Osteocyte (in vitro differentiated cells): ENCODE results near the gene JDP2. TPM values are rescaled to one million over a fixed set of nuclear protein-coding genes. Genes with fewer than 3 reads are reported as not detected.

ENCODE experiments used
- DNase-seq: peaks from one replicate; pipeline ENCODE4 v3.0.0; 2021; ENCODE audit warnings: mixed read lengths; ENCODE audit not compliant: unreplicated experiment; ENCODE audit errors: extremely low spot score
- H3K27ac Mint-ChIP-seq: one replicate; pipeline ENCODE4 v1.8.0; 2021; ENCODE audit warnings: mild to moderate bottlenecking, mixed read lengths; ENCODE audit not compliant: unreplicated experiment
- H3K27me3 Mint-ChIP-seq: one replicate; pipeline ENCODE4 v1.8.0; 2021; ENCODE audit warnings: mixed read lengths; ENCODE audit not compliant: unreplicated experiment
- H3K36me3 Mint-ChIP-seq: one replicate; pipeline ENCODE4 v1.8.0; 2021; ENCODE audit warnings: mixed read lengths; ENCODE audit not compliant: unreplicated experiment
- H3K4me1 Mint-ChIP-seq: one replicate; pipeline ENCODE4 v1.8.0; 2021; ENCODE audit warnings: mixed read lengths; ENCODE audit not compliant: unreplicated experiment
- H3K4me3 Mint-ChIP-seq: one replicate; pipeline ENCODE4 v1.8.0; 2021; ENCODE audit warnings: mild to moderate bottlenecking, moderate library complexity, mixed read lengths; ENCODE audit not compliant: unreplicated experiment
- H3K9me3 Mint-ChIP-seq: one replicate; pipeline ENCODE4 v1.8.0; 2021; ENCODE audit warnings: mixed read lengths; ENCODE audit not compliant: unreplicated experiment
- CTCF ChIP-seq: fragments of 200-600 bp; sonication (generic); IDR thresholded peaks from 2 replicates; pipeline ENCODE4 v1.5.0; 2021; ENCODE audit warnings: antibody characterized with exemption, mild to moderate bottlenecking, moderate library complexity
- total RNA-seq: library from RNA; stranded (reverse); gene quantifications from 2 replicates; pipeline ENCODE4 v1.2.1, GENCODE V29; 2021

The JDP2 gene
- total RNA-seq, 1 donor from 2014 or later: 57.1 TPM

- Mint-ChIP-seq H3K4me3 (no peak overlapping the region), H3K36me3 (peaks cover 53% of the 10 kb centered on the region), H3K27me3 (no peaks in the 10 kb centered on the region), H3K27ac (no peak overlapping the region), H3K4me1 (peaks cover 28% of the 10 kb centered on the region), H3K9me3 (no peaks in the 10 kb centered on the region)
- TF ChIP-seq CTCF: no peak
- DNase-seq: no peak
Measured at GRCh38 chr14:75437201-75438143, 9.7 kb downstream of the JDP2 start.

- peaks cover 52% of the 10 kb centered on the region for H3K36me3 Mint-ChIP-seq
- H3K4me3 Mint-ChIP-seq: no peak overlapping the region
- TF ChIP-seq CTCF: no peak
- peaks cover 35% of the 10 kb centered on the region for H3K4me1 Mint-ChIP-seq
- H3K27ac Mint-ChIP-seq: peak overlapping the region; percentile 41
- H3K9me3 Mint-ChIP-seq: no peaks in the 10 kb centered on the region
- DNase-seq: no peak
- H3K27me3 Mint-ChIP-seq: no peaks in the 10 kb centered on the region
Measured at GRCh38 chr14:75438486-75439080, 10.8 kb downstream of the JDP2 start.

- Mint-ChIP-seq H3K36me3 (peaks cover 49% of the 10 kb centered on the region), H3K4me1 (peaks cover 35% of the 10 kb centered on the region)
Measured at GRCh38 chr14:75439989-75440388, 12.2 kb downstream of the JDP2 start.

GRCh38 chr14:75440733-75441477, 13.1 kb downstream of the JDP2 start:
- Mint-ChIP-seq H3K27ac (peak overlapping the region; percentile 77), H3K9me3 (no peaks in the 10 kb centered on the region), H3K27me3 (no peaks in the 10 kb centered on the region), H3K4me1 (peaks cover 37% of the 10 kb centered on the region), H3K4me3 (no peak overlapping the region), H3K36me3 (peaks cover 55% of the 10 kb centered on the region)
- DNase-seq: no peak
- no peak for TF ChIP-seq CTCF

More at GRCh38 chr14:75439989-75440388, 12.2 kb downstream of the JDP2 start:
- DNase-seq: no peak
- Mint-ChIP-seq H3K27ac (no peak overlapping the region), H3K4me3 (no peak overlapping the region), H3K27me3 (no peaks in the 10 kb centered on the region), H3K9me3 (no peaks in the 10 kb centered on the region)
- TF ChIP-seq CTCF: no peak
